Suprapubic skin (tissue), 4 donors: ENCODE measurements around the gene CD1C.
"Not testable (repeated sequence)": the region's sequence is repeated elsewhere in the genome, so short reads cannot be mapped to it uniquely, and the experiment has no call there.

Experiments used
- EP300 ChIP-seq: sonication (generic); formaldehyde crosslinking; IDR thresholded peaks from one replicate; pipeline ENCODE4 v1.6.1; 2017; ENCODE audit warnings: antibody characterized with exemption
- POLR2A ChIP-seq, 2 donors: fragments of 450-650 bp; IDR thresholded peaks; one replicate each; pipeline ENCODE4 v1.6.1; 2017; ENCODE audit warnings: antibody characterized with exemption in 2 of 2, mild to moderate bottlenecking in 2 of 2, moderate library complexity in 2 of 2
- POLR2AphosphoS5 ChIP-seq, 3 donors: sonication (generic); formaldehyde crosslinking; IDR thresholded peaks; one replicate each; pipeline ENCODE4 v1.6.1; 2017; ENCODE audit warnings: antibody characterized with exemption in 3 of 3
- TF ChIP-seq, protein P1 (sequence below), 2 donors: fragments of 200-600 bp in 1 of 2; fragments of 450-650 bp in 1 of 2; sonication (generic) in 1 of 2; IDR thresholded peaks; one replicate each; pipeline ENCODE4 v1.5.1; 2016 to 2019; ENCODE audit warnings: antibody characterized with exemption in 2 of 2, mild to moderate bottlenecking in 1 of 2, moderate library complexity in 1 of 2

DNA sequence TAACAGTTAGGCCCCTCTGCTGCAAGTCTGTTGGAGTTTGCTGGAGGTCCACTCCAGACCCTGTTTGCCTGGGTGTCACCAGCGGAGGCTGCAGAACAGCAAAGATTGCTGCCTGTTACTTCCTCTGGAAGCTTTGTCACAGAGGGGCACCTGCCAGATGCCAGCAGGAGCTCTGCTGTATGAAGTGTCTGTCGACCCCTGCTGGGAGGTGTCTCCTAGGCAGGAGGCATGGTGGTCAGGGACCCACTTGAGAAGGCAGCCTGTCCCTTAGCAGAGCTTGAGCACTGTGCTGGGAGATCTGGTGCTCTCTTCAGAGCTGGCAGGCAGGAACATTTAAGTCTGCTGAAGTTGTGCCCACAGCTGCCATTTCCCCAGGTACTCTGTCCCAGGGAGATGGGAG lies 7.3 kb upstream of the CD1C start:
- TF ChIP-seq, protein P1, sequence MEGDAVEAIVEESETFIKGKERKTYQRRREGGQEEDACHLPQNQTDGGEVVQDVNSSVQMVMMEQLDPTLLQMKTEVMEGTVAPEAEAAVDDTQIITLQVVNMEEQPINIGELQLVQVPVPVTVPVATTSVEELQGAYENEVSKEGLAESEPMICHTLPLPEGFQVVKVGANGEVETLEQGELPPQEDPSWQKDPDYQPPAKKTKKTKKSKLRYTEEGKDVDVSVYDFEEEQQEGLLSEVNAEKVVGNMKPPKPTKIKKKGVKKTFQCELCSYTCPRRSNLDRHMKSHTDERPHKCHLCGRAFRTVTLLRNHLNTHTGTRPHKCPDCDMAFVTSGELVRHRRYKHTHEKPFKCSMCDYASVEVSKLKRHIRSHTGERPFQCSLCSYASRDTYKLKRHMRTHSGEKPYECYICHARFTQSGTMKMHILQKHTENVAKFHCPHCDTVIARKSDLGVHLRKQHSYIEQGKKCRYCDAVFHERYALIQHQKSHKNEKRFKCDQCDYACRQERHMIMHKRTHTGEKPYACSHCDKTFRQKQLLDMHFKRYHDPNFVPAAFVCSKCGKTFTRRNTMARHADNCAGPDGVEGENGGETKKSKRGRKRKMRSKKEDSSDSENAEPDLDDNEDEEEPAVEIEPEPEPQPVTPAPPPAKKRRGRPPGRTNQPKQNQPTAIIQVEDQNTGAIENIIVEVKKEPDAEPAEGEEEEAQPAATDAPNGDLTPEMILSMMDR (IDR thresholded peaks at IDR 0.05) = not testable (repeated sequence)
- TF ChIP-seq POLR2A (IDR thresholded peaks at IDR 0.05); EP300; POLR2AphosphoS5 (IDR thresholded peaks at IDR 0.05): not testable (repeated sequence)
